Neuronal stem cell (in vitro differentiated cells): ENCODE results near the gene SGSM1.

Experiments used
- DNase-seq: peaks from one replicate; pipeline ENCODE4 v3.0.0-alpha.2; 2013; ENCODE audit warnings: low spot score
- H2AFZ ChIP-seq: one replicate; pipeline ENCODE4 v1.6.1; 2013; ENCODE audit warnings: mild to moderate bottlenecking, low read length, inconsistent platforms
- H2AK5ac ChIP-seq: 2 replicates; pipeline ENCODE4 v1.6.1; 2013; ENCODE audit warnings: low read depth, mild to moderate bottlenecking, inconsistent platforms, low read length, moderate library complexity, mixed read lengths
- H2BK120ac ChIP-seq: 2 replicates; pipeline ENCODE4 v1.6.1; 2013; ENCODE audit warnings: low read depth, mild to moderate bottlenecking, inconsistent platforms, low read length, moderate library complexity, mixed read lengths
- H2BK12ac ChIP-seq: one replicate; pipeline ENCODE4 v1.6.1; 2013; ENCODE audit warnings: low read length, inconsistent platforms
- H2BK15ac ChIP-seq: 2 replicates; pipeline ENCODE4 v1.6.1; 2013; ENCODE audit warnings: mild to moderate bottlenecking, low read length, inconsistent platforms, mixed read lengths
- H2BK5ac ChIP-seq: one replicate; pipeline ENCODE4 v1.6.1; 2013; ENCODE audit warnings: inconsistent platforms, mild to moderate bottlenecking, low read length, moderate library complexity
- H3K14ac ChIP-seq: one replicate; pipeline ENCODE4 v1.6.1; 2013; ENCODE audit warnings: low read length, inconsistent platforms
- H3K18ac ChIP-seq: 2 replicates; pipeline ENCODE4 v1.6.1; 2013; ENCODE audit warnings: low read length, inconsistent platforms
- H3K23ac ChIP-seq: 2 replicates; pipeline ENCODE4 v1.6.1; 2013; ENCODE audit warnings: low read depth, mild to moderate bottlenecking, mixed read lengths, low read length, inconsistent platforms; ENCODE audit not compliant: poor library complexity
- H3K27ac ChIP-seq: replicated peaks from 3 replicates; pipeline ENCODE4 v1.5.1; 2013; ENCODE audit warnings: low read length, inconsistent platforms
- H3K27me3 ChIP-seq, 3 experiments: 2 replicates each; pipeline ENCODE4 v1.6.1; 2013; ENCODE audit warnings: low read length in 3 of 3, mild to moderate bottlenecking in 2 of 3, inconsistent platforms in 1 of 3, low read depth in 1 of 3, mixed read lengths in 1 of 3, moderate library complexity in 1 of 3; ENCODE audit not compliant: control insufficient read depth in 3 of 3, insufficient read depth in 3 of 3
- H3K36me3 ChIP-seq, 2 donors: replicated peaks in 1 of 2; 2 replicates each; pipeline ENCODE4 v1.6.1; 2013; ENCODE audit warnings: low read length in 2 of 2; ENCODE audit not compliant: control insufficient read depth in 2 of 2, insufficient read depth in 2 of 2
- H3K4ac ChIP-seq: 2 replicates; pipeline ENCODE4 v1.6.1; 2013; ENCODE audit warnings: inconsistent platforms, mild to moderate bottlenecking, low read length, moderate library complexity
- H3K4me1 ChIP-seq, 2 donors: 1 replicate in 1 of 2; 2 replicates in 1 of 2; pipeline ENCODE4 v1.6.1; 2013; ENCODE audit warnings: low read length in 2 of 2, low read depth in 1 of 2; ENCODE audit not compliant: control insufficient read depth in 2 of 2, insufficient read depth in 1 of 2
- H3K4me2 ChIP-seq: one replicate; pipeline ENCODE4 v1.6.1; 2013; ENCODE audit warnings: mild to moderate bottlenecking, low read length, inconsistent platforms; ENCODE audit not compliant: insufficient read depth, poor library complexity, severe bottlenecking
- H3K4me3 ChIP-seq, 2 donors: 2 replicates each; pipeline ENCODE4 v1.5.1; 2013; ENCODE audit warnings: low read length in 2 of 2, mild to moderate bottlenecking in 2 of 2, inconsistent platforms in 1 of 2, moderate library complexity in 1 of 2
- H3K79me1 ChIP-seq: one replicate; pipeline ENCODE4 v1.6.1; 2013; ENCODE audit warnings: low read depth, mild to moderate bottlenecking, inconsistent platforms, low read length, moderate library complexity
- H3K9ac ChIP-seq: one replicate; pipeline ENCODE4 v1.6.1; 2013; ENCODE audit warnings: mild to moderate bottlenecking, low read depth, low read length, inconsistent platforms; ENCODE audit not compliant: poor library complexity
- H3K9me3 ChIP-seq, 2 donors: replicated peaks in 1 of 2; 2 replicates each; pipeline versions ENCODE3 to v1.6.1; 2013; ENCODE audit warnings: low read length in 2 of 2, mild to moderate bottlenecking in 2 of 2, inconsistent platforms in 1 of 2, low read depth in 1 of 2, mixed read lengths in 1 of 2, moderate library complexity in 1 of 2; ENCODE audit not compliant: control insufficient read depth in 2 of 2, insufficient read depth in 1 of 2
- H4K8ac ChIP-seq: one replicate; pipeline ENCODE4 v1.6.1; 2013; ENCODE audit warnings: low read depth, mild to moderate bottlenecking, inconsistent platforms, low read length, moderate library complexity
- H4K91ac ChIP-seq: one replicate; pipeline ENCODE4 v1.6.1; 2013; ENCODE audit warnings: low read length, low read depth, mild to moderate bottlenecking, inconsistent platforms; ENCODE audit not compliant: poor library complexity
- WGBS, 2 donors: extraction: QIAGEN DNeasy Blood & Tissue Kit; methylation state at CpG; one replicate each; pipeline ENCODE4 v1.1.7; 2013; ENCODE audit warnings: missing lambda C conversion rate in 2 of 2, mixed read lengths in 1 of 2; ENCODE audit not compliant: insufficient read length in 2 of 2, insufficient replicate concordance in 1 of 2; ENCODE audit errors: extremely low coverage in 2 of 2; 5-methylcytosine and 5-hydroxymethylcytosine counted together

The SGSM1 gene

GRCh38 chr22:24873226-24873625 lies 67.2 kb downstream of the SGSM1 start:
- H2BK5ac ChIP-seq = no peak overlapping the region
- no peak overlapping the region for H2AFZ ChIP-seq
- H3K4me1 ChIP-seq = no peaks in the 10 kb centered on the region
- H3K27me3 ChIP-seq = no peaks in the 10 kb centered on the region
- no peak overlapping the region for H2BK12ac ChIP-seq
- no peak overlapping the region for H2BK120ac ChIP-seq
- H3K23ac ChIP-seq = no peak overlapping the region
- no peak overlapping the region for H3K4me2 ChIP-seq
- no peak for DNase-seq
- H3K14ac ChIP-seq = no peak overlapping the region
- H3K4ac ChIP-seq = no peak overlapping the region
- no peak overlapping the region for H2AK5ac ChIP-seq
- WGBS, 2 donors = no CpG with 5 or more reads among the region's 5 CpGs
- H3K36me3 ChIP-seq = no peaks in the 10 kb centered on the region
- H3K9me3 ChIP-seq = no peaks in the 10 kb centered on the region
- no peak overlapping the region for H4K8ac ChIP-seq
- H4K91ac ChIP-seq = no peak overlapping the region
- H3K18ac ChIP-seq = no peak overlapping the region
- H3K4me3 ChIP-seq = no peak overlapping the region
- no peak overlapping the region for H3K27ac ChIP-seq
- H3K9ac ChIP-seq = no peak overlapping the region
- H2BK15ac ChIP-seq = no peak overlapping the region
- no peaks in the 10 kb centered on the region for H3K79me1 ChIP-seq

DNA sequence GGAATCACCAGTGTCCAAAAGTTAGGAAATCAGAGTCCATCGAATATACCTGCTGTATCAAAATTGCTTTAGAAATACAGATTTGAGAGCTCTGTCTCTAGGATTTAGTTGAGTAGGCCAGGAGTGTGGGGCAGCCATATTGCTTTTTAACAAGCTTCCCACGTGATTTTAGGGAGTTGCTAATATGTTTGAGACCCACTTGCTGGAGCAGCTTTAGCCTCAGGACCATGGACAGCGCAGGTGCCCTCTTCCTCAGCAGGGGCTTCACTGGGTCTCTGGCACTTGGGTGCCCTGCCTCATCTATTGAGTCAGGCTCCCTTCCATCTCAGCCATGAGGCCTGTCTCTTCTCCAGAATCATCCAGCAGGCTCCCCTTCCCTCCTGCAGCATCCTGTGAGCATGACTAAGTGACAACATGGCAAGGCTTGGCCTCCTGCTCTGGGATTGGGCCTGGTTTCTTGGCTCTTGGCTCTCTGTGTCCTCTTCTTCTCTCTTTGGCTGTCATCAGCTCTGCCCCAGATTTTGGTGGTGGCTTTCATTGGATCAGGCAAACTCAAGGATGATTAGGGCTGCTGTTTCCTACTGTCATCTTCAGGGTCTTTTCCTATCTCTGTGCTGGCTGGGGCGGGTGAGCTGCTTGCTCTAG lies 70.0 kb downstream of the SGSM1 start:
- Histone ChIP-seq H2BK12ac (no peak overlapping the region), H3K36me3 (no peaks in the 10 kb centered on the region), H3K27me3 (no peaks in the 10 kb centered on the region), H3K9ac (no peak overlapping the region), H3K4ac (no peak overlapping the region), H3K14ac (no peak overlapping the region), H3K23ac (no peak overlapping the region), H3K27ac (no peak overlapping the region), H3K18ac (no peak overlapping the region), H4K91ac (no peak overlapping the region), H3K9me3 (peaks cover 0 to 1% of the 10 kb centered on the region in 2 donors), H2BK120ac (no peak overlapping the region), H3K4me1 (no peaks in the 10 kb centered on the region), H2AK5ac (no peak overlapping the region), H2BK5ac (no peak overlapping the region), H2AFZ (peak overlapping the region; percentile 28), H2BK15ac (no peak overlapping the region), H3K79me1 (no peaks in the 10 kb centered on the region), H4K8ac (no peak overlapping the region), H3K4me2 (no peak overlapping the region), H3K4me3 (no peak overlapping the region)
- DNase-seq = peak; percentile 42
- WGBS, 2 donors = no CpG with 5 or more reads among the region's 4 CpGs

DNA sequence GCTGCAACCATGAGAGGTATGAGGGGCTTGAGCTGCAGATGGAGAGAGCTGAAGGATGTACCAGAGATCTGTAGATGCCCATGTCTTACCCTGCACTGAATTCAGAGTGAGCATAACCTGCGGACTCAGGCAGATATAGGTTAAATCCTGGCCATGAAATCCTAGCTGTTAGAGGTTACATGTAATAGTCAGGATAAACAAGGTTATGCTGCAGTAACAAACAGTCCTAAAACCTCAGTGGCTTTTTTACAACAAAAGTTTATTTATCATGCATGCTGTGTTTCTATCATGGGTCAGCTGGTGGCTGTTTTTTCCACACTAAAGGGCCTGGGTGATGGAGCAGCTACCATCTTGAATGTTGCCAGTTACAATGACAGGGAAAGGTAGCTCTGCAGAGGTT lies 70.7 kb downstream of the SGSM1 start:
- no peaks in the 10 kb centered on the region for H3K4me1 ChIP-seq
- no peak overlapping the region for H2BK120ac ChIP-seq
- no peak for DNase-seq
- H2AK5ac ChIP-seq = no peak overlapping the region
- H3K4me3 ChIP-seq = no peak overlapping the region
- no peak overlapping the region for H3K4ac ChIP-seq
- peaks cover 0 to 1% of the 10 kb centered on the region in 2 donors for H3K9me3 ChIP-seq
- H4K91ac ChIP-seq = no peak overlapping the region
- H2BK15ac ChIP-seq = no peak overlapping the region
- no peak overlapping the region for H3K14ac ChIP-seq
- H2BK12ac ChIP-seq = no peak overlapping the region
- no peak overlapping the region for H3K23ac ChIP-seq
- no peaks in the 10 kb centered on the region for H3K27me3 ChIP-seq
- H3K36me3 ChIP-seq = no peaks in the 10 kb centered on the region
- H4K8ac ChIP-seq = no peak overlapping the region
- no peak overlapping the region for H3K4me2 ChIP-seq
- no peak overlapping the region for H3K27ac ChIP-seq
- H3K79me1 ChIP-seq = no peaks in the 10 kb centered on the region
- no peak overlapping the region for H3K18ac ChIP-seq
- H2AFZ ChIP-seq = no peak overlapping the region
- no peak overlapping the region for H2BK5ac ChIP-seq
- no peak overlapping the region for H3K9ac ChIP-seq
- no CpG with 5 or more reads among the region's 1 CpG for WGBS, 2 donors

DNA sequence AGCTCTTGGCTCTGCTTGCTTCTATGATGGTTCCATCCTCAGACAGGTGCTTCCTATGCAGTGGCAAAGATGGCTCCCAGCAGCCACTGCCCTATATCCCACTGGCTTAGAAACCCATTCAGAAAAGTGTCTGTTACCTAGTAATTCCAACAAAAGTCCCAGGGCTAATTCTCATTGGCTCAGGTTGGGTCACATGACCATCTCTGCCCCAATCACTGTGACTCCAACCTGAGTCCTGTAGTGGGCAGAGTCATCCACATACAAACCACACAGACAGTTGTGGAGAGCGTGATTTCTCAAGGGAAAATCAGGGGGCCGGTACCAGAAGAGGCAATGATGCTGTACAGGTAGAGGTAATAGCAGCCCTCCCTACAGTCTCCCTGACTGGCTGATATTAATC lies 73.0 kb downstream of the SGSM1 start:
- Histone ChIP-seq H2BK120ac (no peak overlapping the region), H3K18ac (no peak overlapping the region), H2AFZ (no peak overlapping the region), H3K27ac (no peak overlapping the region), H3K4me2 (no peak overlapping the region), H3K9me3 (peaks cover 0 to 1% of the 10 kb centered on the region in 2 donors), H3K4me3 (no peak overlapping the region), H3K14ac (no peak overlapping the region), H3K9ac (no peak overlapping the region), H3K36me3 (no peaks in the 10 kb centered on the region), H2BK15ac (no peak overlapping the region), H3K79me1 (no peaks in the 10 kb centered on the region), H2BK12ac (no peak overlapping the region), H3K4me1 (no peaks in the 10 kb centered on the region), H3K27me3 (no peaks in the 10 kb centered on the region), H2AK5ac (no peak overlapping the region), H3K23ac (no peak overlapping the region), H2BK5ac (no peak overlapping the region), H4K91ac (no peak overlapping the region), H3K4ac (no peak overlapping the region), H4K8ac (no peak overlapping the region)
- no CpG with 5 or more reads among the region's 2 CpGs for WGBS, 2 donors
- DNase-seq = no peak
